Putamen (tissue), 1 donor: ENCODE data around the gene IGLL5.
"Not testable (repeated sequence)": the region's sequence is repeated elsewhere in the genome, so short reads cannot be mapped to it uniquely, and the experiment has no call there.

Source experiments
- DNase-seq: peaks from one replicate; pipeline ENCODE4 v3.0.0-alpha.2; 2016; ENCODE audit warnings: low spot score

The IGLL5 gene

GRCh38 chr22:22914726-22915669 lies 27.4 kb downstream of the IGLL5 start:
- DNase-seq, result no peak

GRCh38 chr22:22915670-22916035 lies 28.0 kb downstream of the IGLL5 start:
- no peak for DNase-seq

GRCh38 chr22:22916215-22916951 lies 28.8 kb downstream of the IGLL5 start:
- no peak for DNase-seq

- no peak for DNase-seq
These were observed 29.3 kb downstream of the IGLL5 start for GRCh38 chr22:22916952-22917290.

GRCh38 chr22:22917377-22917776 lies 29.8 kb downstream of the IGLL5 start:
- DNase-seq, result no peak

- no peak for DNase-seq
These were observed 30.8 kb downstream of the IGLL5 start for GRCh38 chr22:22918297-22918965.

GRCh38 chr22:22919041-22919440 lies 31.4 kb downstream of the IGLL5 start:
- DNase-seq, result no peak

- DNase-seq, result no peak
These were observed 32.6 kb downstream of the IGLL5 start for GRCh38 chr22:22920104-22920654.

GRCh38 chr22:22920910-22921550 lies 33.4 kb downstream of the IGLL5 start:
- DNase-seq, result no peak

- DNase-seq, result no peak
These were observed 34.0 kb downstream of the IGLL5 start for GRCh38 chr22:22921575-22921974.

GRCh38 chr22:22922092-22922953 lies 34.7 kb downstream of the IGLL5 start:
- DNase-seq, result not testable (repeated sequence)

GRCh38 chr22:22922954-22923319 lies 35.3 kb downstream of the IGLL5 start:
- no peak for DNase-seq

- DNase-seq, result no peak
These were observed 35.8 kb downstream of the IGLL5 start for GRCh38 chr22:22923379-22923778.

GRCh38 chr22:22923930-22924329 lies 36.3 kb downstream of the IGLL5 start:
- no peak for DNase-seq

- DNase-seq, result no peak
These were observed 36.9 kb downstream of the IGLL5 start for GRCh38 chr22:22924369-22925145.

- DNase-seq, result no peak
These were observed 37.7 kb downstream of the IGLL5 start for GRCh38 chr22:22925146-22925804.

- DNase-seq, result no peak
These were observed 38.3 kb downstream of the IGLL5 start for GRCh38 chr22:22925805-22926369.

- DNase-seq, result no peak
These were observed 39.0 kb downstream of the IGLL5 start for GRCh38 chr22:22926370-22927195.
